ENCODE results near the gene KCNJ2. TPM values are rescaled to one million over a fixed set of nuclear protein-coding genes. Genes with fewer than 3 reads are reported as not detected.

KCNJ2 gene
- polyA plus RNA-seq, 2 of the 4 experiments (the other 2 are of a cell fraction), result 0.14 to 0.17 TPM

GRCh38 chr17:70195091-70195490, 25.8 kb downstream of the KCNJ2 start (continued):
- TF ChIP-seq FOSL2 (IDR thresholded peaks at IDR 0.05), result no peak
- TF ChIP-seq FOSL2 (CRISPR knock-in tag; IDR thresholded peaks at IDR 0.05), result no peak
- TF ChIP-seq USF2 (IDR thresholded peaks at IDR 0.05), result no peak

GRCh38 chr17:70201872-70202419, 32.6 kb downstream of the KCNJ2 start:
- 51% methylated on average over 6 of the region's 6 CpGs for WGBS (ENCODE audit: missing lambda C conversion rate)
- no peaks in the 10 kb centered on the region for H3K4me1 ChIP-seq
- ChIA-PET POLR2A (no interaction called here), CTCF (no interaction called here)
- TF ChIP-seq FOXS1 (CRISPR knock-in tag; IDR thresholded peaks at IDR 0.05), result no peak
- no peak for TF ChIP-seq RARB (CRISPR knock-in tag; IDR thresholded peaks at IDR 0.05)
- no peak for TF ChIP-seq HOXA7 (CRISPR knock-in tag; IDR thresholded peaks at IDR 0.05)
- no peak for TF ChIP-seq ZC3H11A (IDR thresholded peaks at IDR 0.05)
- no peak for TF ChIP-seq KDM5A (IDR thresholded peaks at IDR 0.05)
- no peak for TF ChIP-seq PHF8 (IDR thresholded peaks at IDR 0.05; ENCODE audit: borderline replicate concordance, low read depth)
- no peak for FAIRE-seq
- H3K4me3 ChIP-seq, result no peak overlapping the region
- ATAC-seq, result no peak
- H3K9me3 ChIP-seq, result no peaks in the 10 kb centered on the region
- no peak overlapping the region for H3K4me2 ChIP-seq
- no peak overlapping the region for H3K27ac ChIP-seq
- DNase-seq (ENCODE audit: low read depth in 1 of 2, low spot score in 1 of 2), result no peak

- TF ChIP-seq HMGXB4 (CRISPR knock-in tag; IDR thresholded peaks at IDR 0.05; ENCODE audit: borderline replicate concordance) (no peak), BCL3 (IDR thresholded peaks at IDR 0.05) (no peak), JUNB (IDR thresholded peaks at IDR 0.05) (no peak), EHMT2 (IDR thresholded peaks at IDR 0.05; ENCODE audit: low read depth) (no peak), TP53 (CRISPR knock-in tag; IDR thresholded peaks at IDR 0.05) (no peak), MAFK (IDR thresholded peaks at IDR 0.05; ENCODE audit: partially characterized antibody) (no peak), CBX8 (IDR thresholded peaks at IDR 0.05) (no peak), RFX5 (IDR thresholded peaks at IDR 0.05) (no peak), HES2 (IDR thresholded peaks at IDR 0.05) (no peak), CTCF (IDR thresholded peaks at IDR 0.05) (no peak), PHF8 (IDR thresholded peaks at IDR 0.05; ENCODE audit: borderline replicate concordance, low read depth) (no peak), EHF (CRISPR knock-in tag; IDR thresholded peaks at IDR 0.05) (no peak), CHD2 (IDR thresholded peaks at IDR 0.05; ENCODE audit: low read length, partially characterized antibody) (no peak), HDAC2 (IDR thresholded peaks at IDR 0.05) (no peak), EP300 (IDR thresholded peaks at IDR 0.05) (no peak)
- Histone ChIP-seq H3K4me3 (no peak overlapping the region), H3K4me1 (no peaks in the 10 kb centered on the region), H3K27ac (no peak overlapping the region), H3K4me2 (no peak overlapping the region), H3K9me3 (no peaks in the 10 kb centered on the region)
- 23% methylated on average over 2 of the region's 2 CpGs for WGBS (ENCODE audit: missing lambda C conversion rate)
- FAIRE-seq (no peak), ATAC-seq (no peak), DNase-seq (ENCODE audit: low read depth in 1 of 2, low spot score in 1 of 2) (no peak)
- POLR2A ChIA-PET, result no interaction called here
- CTCF ChIA-PET, result no interaction called here
These were observed 33.5 kb downstream of the KCNJ2 start for GRCh38 chr17:70202840-70203239.

Measured in A549 (cell line).